PC-9 (cell line): ENCODE measurements around the gene KCNK4. TPM values are rescaled to one million over a fixed set of nuclear protein-coding genes. Genes with fewer than 3 reads are reported as not detected.
A peak's percentile ranks its signal among the peaks of the same experiment; 100 is the strongest.

Experiments used
- Bru-seq: library from RNA; stranded (reverse); fragments of 400-500 nt; gene quantifications from one replicate; lab custom pipeline; 2021; lab: Mats Ljungman, UMichigan
- BruChase-seq, 2 experiments: library from RNA; stranded (reverse); fragments of 400-500 nt; gene quantifications; one replicate each; lab custom pipeline; 2021; lab: Mats Ljungman, UMichigan
- BruUV-seq: library from RNA; stranded (reverse); fragments of 400-500 nt; replicated peaks from 2 replicates; lab custom pipeline; 2021; lab: Mats Ljungman, UMichigan
- CTCF ChIA-PET: fragments of 300-600 bp; sonication (Branson Sonifier 250); formaldehyde crosslinking; loops from one replicate; lab custom pipeline; 2022; ENCODE audit warnings: antibody characterized with exemption; lab: Charles Lee
- POLR2A ChIA-PET: fragments of 300-600 bp; sonication (Branson Sonifier 250); formaldehyde crosslinking; loops from one replicate; lab custom pipeline; 2022; ENCODE audit warnings: antibody characterized with exemption; ENCODE audit not compliant: unreplicated experiment; lab: Charles Lee
- DNase-seq, 2 experiments: peaks; one replicate each; pipeline versions ENCODE4 v3.0.0 to v3.0.0-alpha.2; 2015 to 2022; ENCODE audit warnings: mixed read lengths in 1 of 2
- H2AFZ ChIP-seq: fragments of 200-600 bp; sonication (generic); 2 replicates; pipeline ENCODE4 v1.8.1; 2017; ENCODE audit warnings: antibody characterized with exemption
- H3F3A ChIP-seq: fragments of 200-600 bp; sonication (generic); 2 replicates; pipeline ENCODE4 v1.8.1; 2017; ENCODE audit warnings: antibody characterized with exemption, mild to moderate bottlenecking, low read depth; ENCODE audit not compliant: insufficient read depth
- H3K27ac ChIP-seq: fragments of 200-600 bp; sonication (generic); 2 replicates; pipeline ENCODE4 v1.6.1; 2016; ENCODE audit warnings: mixed run types
- H3K27me3 ChIP-seq: fragments of 200-600 bp; sonication (generic); 2 replicates; pipeline ENCODE4 v1.6.1; 2016; ENCODE audit warnings: low read depth, mixed run types; ENCODE audit not compliant: insufficient read depth
- H3K36me3 ChIP-seq: fragments of 200-600 bp; sonication (generic); 2 replicates; pipeline ENCODE4 v1.6.1; 2016; ENCODE audit warnings: low read depth, mixed run types
- H3K4me1 ChIP-seq: fragments of 200-600 bp; sonication (generic); replicated peaks from 2 replicates; pipeline ENCODE4 v1.6.1; 2016; ENCODE audit warnings: mixed run types; ENCODE audit not compliant: insufficient read depth
- H3K4me2 ChIP-seq: fragments of 200-600 bp; sonication (generic); 2 replicates; pipeline ENCODE4 v1.6.1; 2017; ENCODE audit warnings: mixed run types
- H3K4me3 ChIP-seq: fragments of 200-600 bp; sonication (generic); 2 replicates; pipeline ENCODE4 v1.6.1; 2016; ENCODE audit warnings: mixed run types
- H3K79me2 ChIP-seq: fragments of 200-600 bp; sonication (generic); 2 replicates; pipeline ENCODE4 v1.6.1; 2017; ENCODE audit warnings: low read depth, mixed run types
- H3K9me2 ChIP-seq: fragments of 200-600 bp; sonication (generic); 2 replicates; pipeline ENCODE4 v1.8.1; 2017; ENCODE audit warnings: mild to moderate bottlenecking; ENCODE audit not compliant: insufficient read depth
- H3K9me3 ChIP-seq: fragments of 200-600 bp; sonication (generic); 2 replicates; pipeline ENCODE4 v1.8.1; 2016; ENCODE audit warnings: low read depth; ENCODE audit not compliant: insufficient read depth
- H4K20me1 ChIP-seq: fragments of 200-600 bp; sonication (generic); 2 replicates; pipeline ENCODE4 v1.8.1; 2017; ENCODE audit not compliant: insufficient read depth
- CTCF ChIP-seq: fragments of 200-600 bp; sonication (generic); conservative IDR thresholded peaks from 2 replicates; pipeline ENCODE4 v1.6.1; 2017; ENCODE audit warnings: mixed run types, antibody characterized with exemption, mild to moderate bottlenecking, moderate library complexity
- EZH2 ChIP-seq: fragments of 200-600 bp; sonication (generic); IDR thresholded peaks from 2 replicates; pipeline ENCODE4 v1.8.0; 2017; ENCODE audit warnings: antibody characterized with exemption, low read depth
- intact Hi-C: fragments of 100-400 bp; cut with micrococcal nuclease; formaldehyde crosslinking; loops from one replicate; pipeline ENCODE4 v1.10.0; 2022; ENCODE audit not compliant: unreplicated experiment
- long read RNA-seq: library from polyadenylated mRNA; stranded (forward); transcript quantifications from one replicate; pipeline ENCODE4 v2.0.0, GENCODE V29; 2022
- total RNA-seq: library from RNA; stranded (reverse); gene quantifications from 2 replicates; pipeline ENCODE4 v1.2.3, GENCODE V29; 2021

The KCNK4 gene
- total RNA-seq: 0.53 and 0.57 TPM in 2 replicates
- percentile 30 among the genes with signal in this experiment for Bru-seq, nascent RNA
- BruChase-seq, experiment 1, labeled RNA remaining after a 2-hour chase: percentile 31 among the genes with signal in this experiment
- percentile 27 among the genes with signal in this experiment for BruChase-seq, experiment 2, labeled RNA remaining after a 6-hour chase
- long read RNA-seq, partial matches to known transcripts: 1 of 2 reads
- long read RNA-seq, other reads (novel, unspliced or antisense): 1 of 2 reads

- no peak within 1 kb of the TSS for H3K4me2 ChIP-seq
Measured at GRCh38 chr11:64291262-64291751, at the start of gene KCNK4. Gene KCNK4 (plus strand): TSS chr11:64291302. CDS start chr11:64293019, 1,717 bp downstream.

GRCh38 chr11:64241491-64242374 lies 49.4 kb upstream of the KCNK4 start:
- no peaks in the 10 kb centered on the region for H3K9me2 ChIP-seq
- H3F3A ChIP-seq: peaks cover 64% of the 10 kb centered on the region
- peak overlapping the region; percentile 90 for H3K4me3 ChIP-seq
- peaks cover 43% of the 10 kb centered on the region for H3K4me1 ChIP-seq
- peak overlapping the region; percentile 36 for H3K27ac ChIP-seq
- H3K36me3 ChIP-seq: peaks cover 10% of the 10 kb centered on the region
- H3K4me2 ChIP-seq: peak overlapping the region; percentile 72
- no TSS peak for BruUV-seq
- intact Hi-C loops: loop anchor here (1.0 to 2.0 kb wide), 3 partner anchors 29 to 75 kb away; partner anchors contain the start of genes ESRRA and TRMT112
- H2AFZ ChIP-seq: 0 out of 2 replicates have a peak overlapping the region, but pooled peaks have one; percentile 30
- DNase-seq: peak; percentile 67 to 76
- 0 out of 2 replicates have a peak, but pooled peaks cover 5% of the 10 kb centered on the region for H4K20me1 ChIP-seq
- POLR2A ChIA-PET: interaction anchor here (0.6 to 1.0 kb wide), 10 partner anchors 9 to 1618 kb away, joined by 3 to 17 read pairs (median 4); partner anchors contain the start of gene PRDX5
- H3K27me3 ChIP-seq: no peaks in the 10 kb centered on the region
- CTCF ChIA-PET: interaction anchor here (0.6 to 1.5 kb wide), 4 partner anchors 30 to 614 kb away, joined by 3 to 11 read pairs (median 6); no protein-coding TSS in a partner anchor
- H3K79me2 ChIP-seq: peaks cover 45% of the 10 kb centered on the region
- no peak for TF ChIP-seq EZH2
- TF ChIP-seq CTCF: no peak; the same call in 1 of the 2 replicates
- H3K9me3 ChIP-seq: no peaks in the 10 kb centered on the region

More at GRCh38 chr11:64291262-64291751, at the start of gene KCNK4:
- no peaks in the 10 kb centered on the region for H3K9me2 ChIP-seq
- DNase-seq: peak in 1 of 2 experiments; percentile 31
- no peaks in the 10 kb centered on the region for H3K27me3 ChIP-seq
- no peaks in the 10 kb centered on the region for H3K9me3 ChIP-seq
- peaks cover 4% of the 10 kb centered on the region; the same call in 1 of the 2 replicates for H3F3A ChIP-seq
- H3K4me3 ChIP-seq: no peak within 1 kb of the TSS
- H4K20me1 ChIP-seq: no peaks in the 10 kb centered on the region
- no TSS peak for BruUV-seq
- no peak within 1 kb of the TSS for H2AFZ ChIP-seq
- H3K27ac ChIP-seq: no peak within 1 kb of the TSS
- intact Hi-C loops: no loop called here
- no peaks in the 10 kb centered on the region; the same call in 1 of the 2 replicates for H3K79me2 ChIP-seq
- POLR2A ChIA-PET: no interaction called here
- no peaks in the 10 kb centered on the region for H3K36me3 ChIP-seq
- TF ChIP-seq CTCF: no peak
- no peak for TF ChIP-seq EZH2
- CTCF ChIA-PET: no interaction called here
- peaks cover 8% of the 10 kb centered on the region for H3K4me1 ChIP-seq
